NB4 (cell line): ENCODE measurements around the gene KCNMB2.

ENCODE experiments used
- DNase-seq: peaks from one replicate; pipeline ENCODE4 v3.0.0; 2010; ENCODE audit warnings: low read depth
- H3K4me3 ChIP-seq: one replicate; pipeline ENCODE4 v1.5.1; 2011; ENCODE audit warnings: mild to moderate bottlenecking, low read depth, low read length, moderate library complexity
- CTCF ChIP-seq: IDR thresholded peaks from one replicate; pipeline ENCODE4 v1.5.1; 2012; ENCODE audit warnings: low read depth, low read length
- MAX ChIP-seq: IDR thresholded peaks from 2 replicates; pipeline ENCODE4 v1.6.1; 2011; ENCODE audit warnings: low read depth, low read length
- MYC ChIP-seq: IDR thresholded peaks from 2 replicates; pipeline ENCODE4 v1.6.1; 2011; ENCODE audit warnings: low read depth, low read length
- POLR2A ChIP-seq: IDR thresholded peaks from 2 replicates; pipeline ENCODE4 v1.6.1; 2011; ENCODE audit warnings: mild to moderate bottlenecking; ENCODE audit not compliant: insufficient read length; ENCODE audit errors: extremely low read depth

Gene KCNMB2

DNA sequence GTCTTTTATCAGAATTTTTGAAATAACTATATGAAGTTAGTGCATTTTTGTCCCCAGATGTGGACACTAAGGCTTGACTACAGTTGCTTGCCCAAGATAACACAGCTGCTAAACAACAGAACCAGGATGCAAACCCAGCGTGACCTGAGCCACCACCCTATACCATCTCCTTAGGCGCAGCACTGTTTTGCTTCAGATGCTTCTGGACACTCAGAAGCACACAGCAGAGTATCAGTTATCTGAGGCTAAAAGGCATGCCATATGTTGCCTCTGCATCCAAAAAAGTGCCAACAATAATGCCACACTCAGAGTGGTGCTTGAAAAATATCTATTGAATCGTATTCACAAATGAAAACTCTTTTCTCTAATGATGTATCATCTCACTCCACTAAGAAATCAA lies 24.5 kb downstream of the KCNMB2 start:
- TF ChIP-seq POLR2A (no peak), MYC (no peak), MAX (no peak), CTCF (no peak)
- no peak for DNase-seq
- no peak overlapping the region for H3K4me3 ChIP-seq

DNA sequence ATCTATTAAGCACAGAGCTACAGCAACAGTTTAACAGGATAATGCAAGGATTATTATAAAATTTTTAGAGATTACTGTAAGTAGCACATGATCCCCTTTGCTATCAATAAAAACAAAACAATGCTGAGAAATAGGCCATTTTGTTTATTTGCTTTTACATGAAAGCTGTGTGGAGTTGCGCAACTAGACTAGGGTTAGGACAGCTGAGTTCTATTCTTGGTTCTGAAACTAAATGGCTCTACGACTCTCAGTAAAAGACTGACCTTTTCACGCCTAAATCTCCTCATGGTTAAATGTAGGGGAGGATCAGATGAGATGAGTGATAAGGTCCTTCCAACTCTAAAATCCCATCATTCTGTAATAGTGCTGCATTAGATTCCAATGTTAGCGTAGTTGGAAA lies 25.0 kb downstream of the KCNMB2 start:
- H3K4me3 ChIP-seq = no peak overlapping the region
- TF ChIP-seq POLR2A (no peak), MAX (no peak), MYC (no peak), CTCF (no peak)
- no peak for DNase-seq

- H3K4me3 ChIP-seq = no peak overlapping the region
- DNase-seq = no peak
- TF ChIP-seq MYC = no peak
These were observed 26.1 kb downstream of the KCNMB2 start for GRCh38 chr3:178562143-178562946.

DNA sequence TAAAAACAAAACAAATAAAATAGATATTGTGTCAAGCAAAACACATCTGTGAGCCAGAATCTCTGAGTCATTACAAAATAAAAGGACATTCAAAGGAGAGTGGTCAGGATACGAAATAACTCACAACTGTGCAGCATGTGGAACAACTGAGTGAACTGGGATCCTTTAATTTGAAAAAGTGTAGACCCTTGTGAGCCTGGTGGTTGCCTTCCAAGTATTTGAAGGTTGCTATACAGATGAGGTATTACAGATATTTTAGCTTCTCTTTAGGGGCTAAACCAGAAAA lies 26.7 kb downstream of the KCNMB2 start:
- TF ChIP-seq CTCF (no peak), POLR2A (no peak), MYC (no peak), MAX (no peak)
- no peak overlapping the region for H3K4me3 ChIP-seq
- DNase-seq = no peak

- no peak for DNase-seq
- no peak for TF ChIP-seq MAX
- TF ChIP-seq CTCF = no peak
- TF ChIP-seq POLR2A = no peak
- TF ChIP-seq MYC = no peak
- no peak overlapping the region for H3K4me3 ChIP-seq
These were observed 31.4 kb downstream of the KCNMB2 start for GRCh38 chr3:178567611-178568010.

DNA sequence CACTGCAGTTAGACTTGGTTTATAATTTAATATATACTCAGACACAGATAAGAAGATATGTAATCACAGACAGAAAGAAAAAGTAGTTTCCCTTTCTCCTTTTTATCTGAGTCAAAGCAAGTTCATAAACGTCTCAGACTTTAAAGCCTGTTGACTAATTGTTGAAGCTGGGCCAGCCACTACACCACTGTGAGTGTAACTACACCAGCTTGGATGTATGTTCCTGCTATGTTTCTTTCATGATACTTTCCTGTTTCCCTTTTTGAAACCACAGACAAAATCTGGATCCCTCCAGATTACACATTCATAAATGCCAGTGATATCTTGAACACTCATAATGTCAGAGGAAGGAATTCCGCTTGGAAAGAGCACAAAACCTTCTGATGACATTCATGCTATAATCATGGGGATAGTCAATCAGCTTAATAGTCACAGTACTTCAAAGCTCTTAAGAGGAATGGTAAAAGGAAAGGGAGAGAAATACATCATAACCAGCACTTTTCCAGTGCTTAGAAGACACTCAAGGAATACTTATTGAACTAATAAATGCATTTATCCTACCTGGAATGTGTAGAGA lies 32.0 kb downstream of the KCNMB2 start:
- no peak for TF ChIP-seq MAX
- no peak for TF ChIP-seq POLR2A
- DNase-seq = no peak
- no peak overlapping the region for H3K4me3 ChIP-seq
